WERI-Rb-1 (cell line): ENCODE results near the gene TWIST2.

Experiments
- DNase-seq: peaks from one replicate; pipeline ENCODE4 v3.0.0-alpha.2; 2020
- H3K27ac ChIP-seq: fragments of 250-450 bp; sonication (Bioruptor Pico); 2 replicates; pipeline ENCODE4 v1.5.1; 2020; ENCODE audit warnings: mild to moderate bottlenecking, moderate library complexity
- H3K27me3 ChIP-seq: fragments of 250-450 bp; sonication (Bioruptor Pico); 2 replicates; pipeline ENCODE4 v1.5.1; 2021; ENCODE audit warnings: mild to moderate bottlenecking, low read depth, moderate library complexity; ENCODE audit not compliant: insufficient read depth, severe bottlenecking
- H3K36me3 ChIP-seq: fragments of 250-450 bp; sonication (Bioruptor Pico); 2 replicates; pipeline ENCODE4 v1.5.1; 2020; ENCODE audit warnings: mild to moderate bottlenecking, moderate library complexity
- H3K4me3 ChIP-seq: 2 replicates; pipeline ENCODE4 v1.5.1; 2011; ENCODE audit warnings: low read depth, mild to moderate bottlenecking, control low read depth, low read length
- H3K9me3 ChIP-seq: fragments of 250-450 bp; sonication (Bioruptor Pico); 2 replicates; pipeline ENCODE4 v1.5.1; 2021; ENCODE audit warnings: mild to moderate bottlenecking, moderate library complexity; ENCODE audit not compliant: severe bottlenecking
- CTCF ChIP-seq: IDR thresholded peaks from 2 replicates; pipeline ENCODE4 v1.5.1; 2011; ENCODE audit warnings: low read depth, mild to moderate bottlenecking, control low read depth, inconsistent platforms, low read length

The TWIST2 gene

GRCh38 chr2:238872628-238873380 lies 24.9 kb downstream of the TWIST2 start:
- Histone ChIP-seq H3K9me3 (no peaks in the 10 kb centered on the region), H3K27ac (no peak overlapping the region), H3K36me3 (no peaks in the 10 kb centered on the region), H3K4me3 (no peak overlapping the region), H3K27me3 (peaks cover 78% of the 10 kb centered on the region)
- DNase-seq: no peak
- no peak for TF ChIP-seq CTCF

GRCh38 chr2:238873381-238873801 lies 25.5 kb downstream of the TWIST2 start:
- Histone ChIP-seq H3K9me3 (no peaks in the 10 kb centered on the region), H3K36me3 (no peaks in the 10 kb centered on the region), H3K27ac (no peak overlapping the region), H3K27me3 (peaks cover 78% of the 10 kb centered on the region), H3K4me3 (no peak overlapping the region)
- no peak for TF ChIP-seq CTCF
- DNase-seq: no peak

DNA sequence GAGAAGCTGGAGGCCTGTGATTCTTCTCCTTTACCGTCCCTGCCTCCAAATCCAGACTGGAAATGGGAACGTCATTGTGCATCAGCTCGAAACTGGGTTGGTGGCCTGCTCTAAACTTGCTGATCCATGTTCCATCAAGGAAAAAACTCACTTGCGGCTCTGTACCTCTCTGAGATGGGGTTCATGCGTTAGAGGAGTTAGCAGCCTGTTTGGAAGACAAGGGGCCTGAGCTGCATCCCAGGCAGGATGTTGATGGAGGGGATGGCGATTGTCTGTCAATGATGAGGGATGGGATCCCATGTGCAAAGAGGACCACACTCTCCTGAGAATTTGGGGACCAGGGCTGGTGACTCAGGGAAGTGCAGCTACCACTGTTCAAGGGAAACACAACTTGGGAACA lies 26.0 kb downstream of the TWIST2 start:
- H3K4me3 ChIP-seq: no peak overlapping the region
- H3K27me3 ChIP-seq: peaks cover 78% of the 10 kb centered on the region
- H3K9me3 ChIP-seq: no peaks in the 10 kb centered on the region
- no peak for TF ChIP-seq CTCF
- no peak for DNase-seq
- H3K27ac ChIP-seq: no peak overlapping the region
- H3K36me3 ChIP-seq: no peaks in the 10 kb centered on the region

- Histone ChIP-seq H3K9me3 (no peaks in the 10 kb centered on the region), H3K27ac (no peak overlapping the region), H3K27me3 (peaks cover 78% of the 10 kb centered on the region), H3K36me3 (no peaks in the 10 kb centered on the region), H3K4me3 (no peak overlapping the region)
- DNase-seq: no peak
- no peak for TF ChIP-seq CTCF
These were observed 26.6 kb downstream of the TWIST2 start for GRCh38 chr2:238874330-238875050.

DNA sequence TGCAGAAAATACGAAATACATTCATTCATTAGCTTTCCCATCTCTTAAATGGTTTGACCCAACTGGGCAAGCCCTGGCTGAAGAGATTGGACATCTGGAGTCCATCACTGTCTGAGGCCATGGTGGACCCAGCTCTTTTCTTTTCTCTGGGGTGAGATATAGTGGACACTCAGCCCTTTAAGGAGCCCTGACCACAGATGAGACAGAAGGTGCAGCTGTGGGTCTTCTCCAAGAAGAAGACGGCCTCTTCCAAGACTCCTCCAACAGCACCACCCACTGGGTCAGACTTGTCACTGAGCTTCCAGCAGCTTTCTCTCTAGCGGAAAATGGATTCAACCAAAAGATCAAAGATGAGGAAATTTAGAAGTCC lies 27.2 kb downstream of the TWIST2 start:
- no peak overlapping the region for H3K4me3 ChIP-seq
- no peaks in the 10 kb centered on the region for H3K9me3 ChIP-seq
- no peak for TF ChIP-seq CTCF
- peaks cover 80% of the 10 kb centered on the region for H3K27me3 ChIP-seq
- no peak for DNase-seq
- H3K27ac ChIP-seq: no peak overlapping the region
- H3K36me3 ChIP-seq: no peaks in the 10 kb centered on the region
